GM21360 (cell line): Measurements from ENCODE around the gene PLCD1.
"Not testable (repeated sequence)": the region's sequence is repeated elsewhere in the genome, so short reads cannot be mapped to it uniquely, and the experiment has no call there.

Experiments used
- ATAC-seq: cut with Tn5 transposase; IDR thresholded peaks from one replicate; pipeline ENCODE4 v1.9.1; 2021; ENCODE audit warnings: mild to moderate bottlenecking, moderate library complexity; ENCODE audit not compliant: unreplicated experiment

The PLCD1 gene

DNA sequence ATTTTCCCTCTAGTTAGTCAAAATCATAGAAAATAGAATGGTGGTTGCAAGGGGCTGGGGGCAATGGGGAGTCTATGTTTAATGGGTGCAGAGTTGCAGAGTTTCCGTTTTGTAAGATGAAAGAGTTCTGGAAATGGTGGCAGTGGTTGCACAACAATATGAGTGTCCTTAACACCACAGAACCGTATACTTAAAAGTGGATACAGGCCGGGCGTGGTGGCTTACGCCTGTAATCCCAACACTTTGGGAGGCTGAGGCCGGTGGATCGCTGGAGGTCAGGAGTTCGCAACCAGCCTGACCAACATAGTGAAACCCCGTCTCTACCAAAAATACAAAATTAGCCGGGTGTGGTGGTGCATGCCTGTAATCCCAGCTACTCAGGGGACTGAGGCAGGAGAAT, 41.1 kb downstream of the PLCD1 start:
- not testable (repeated sequence) for ATAC-seq

DNA sequence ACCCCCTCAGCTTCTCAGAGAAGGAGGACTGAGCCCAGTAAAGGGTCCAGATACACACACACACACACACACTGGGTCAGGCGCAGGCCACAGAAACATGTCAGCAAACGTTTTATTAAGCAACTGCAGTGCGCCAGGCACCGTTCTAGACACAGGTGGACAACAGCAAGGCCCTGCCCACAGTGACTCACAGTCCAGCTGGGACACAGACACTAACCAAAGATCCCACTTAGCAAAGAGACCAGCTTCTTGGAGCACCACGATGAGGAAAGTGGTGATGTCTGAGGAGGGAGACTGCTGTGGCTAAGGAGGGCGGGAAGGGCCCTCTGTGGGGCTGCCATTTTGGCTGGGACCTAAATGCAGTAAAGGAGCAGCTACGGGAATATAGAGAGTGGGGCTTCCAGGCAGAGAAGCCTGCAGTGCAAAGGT, 41.7 kb downstream of the PLCD1 start:
- ATAC-seq, result no peak

DNA sequence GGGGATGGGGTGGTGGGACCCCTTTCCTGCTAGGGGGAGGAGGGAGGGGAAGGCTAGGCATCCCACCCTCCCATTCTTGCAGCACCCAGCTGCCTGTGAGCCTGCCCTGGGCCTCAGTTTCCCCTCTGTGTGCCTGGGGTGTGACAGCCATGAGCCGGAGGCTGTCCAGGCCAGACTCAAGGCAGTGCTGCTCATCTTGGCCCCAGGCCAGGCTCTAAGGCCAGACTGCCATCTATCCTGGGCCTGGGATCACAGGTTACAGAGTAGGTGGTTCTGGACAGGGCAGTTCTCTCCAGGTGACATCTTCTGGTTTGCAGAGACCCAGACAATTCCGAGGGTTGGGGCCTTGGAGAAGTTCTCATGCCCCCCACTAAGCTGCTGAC, 42.1 kb downstream of the PLCD1 start:
- no peak for ATAC-seq

DNA sequence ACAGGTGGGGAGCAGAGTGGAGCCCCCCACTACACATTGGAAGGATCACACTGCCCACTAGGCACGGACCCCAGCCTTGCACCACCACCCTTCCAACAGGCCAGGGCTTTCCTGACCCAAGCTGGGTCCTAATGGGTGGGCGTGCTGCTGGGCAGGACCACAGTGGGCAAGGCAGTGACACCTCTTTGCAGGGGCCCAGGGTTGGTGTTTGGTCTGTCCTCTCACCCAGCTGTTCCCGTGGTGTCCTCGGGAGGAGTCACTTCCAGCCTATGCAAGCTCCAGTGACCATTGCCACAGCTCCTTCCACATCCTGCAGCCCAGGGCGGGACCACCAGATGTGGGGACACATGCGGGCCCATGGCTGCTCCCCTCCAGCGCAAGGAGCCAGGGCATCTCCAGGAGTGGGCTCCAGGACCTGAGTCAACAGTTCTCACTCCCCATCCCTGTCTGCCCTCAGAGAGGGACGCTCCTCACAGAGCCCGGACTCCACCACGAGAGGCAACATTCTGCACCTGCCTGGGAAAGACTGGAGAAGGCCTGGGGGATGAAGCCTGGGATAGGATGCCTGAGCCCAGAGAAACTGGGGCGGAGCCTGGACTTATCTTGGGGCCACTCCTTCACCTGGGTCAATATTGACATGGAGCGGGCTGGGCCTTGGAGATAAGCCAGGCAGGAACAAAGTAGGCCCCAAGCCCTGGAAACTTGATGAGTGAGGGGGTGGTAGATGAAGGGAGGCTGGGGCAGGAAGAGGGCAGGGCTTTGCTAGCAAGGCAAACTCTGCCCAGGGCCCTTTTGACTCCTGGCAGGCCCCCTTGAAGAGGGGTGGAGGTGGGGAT, 42.7 kb downstream of the PLCD1 start:
- no peak for ATAC-seq

DNA sequence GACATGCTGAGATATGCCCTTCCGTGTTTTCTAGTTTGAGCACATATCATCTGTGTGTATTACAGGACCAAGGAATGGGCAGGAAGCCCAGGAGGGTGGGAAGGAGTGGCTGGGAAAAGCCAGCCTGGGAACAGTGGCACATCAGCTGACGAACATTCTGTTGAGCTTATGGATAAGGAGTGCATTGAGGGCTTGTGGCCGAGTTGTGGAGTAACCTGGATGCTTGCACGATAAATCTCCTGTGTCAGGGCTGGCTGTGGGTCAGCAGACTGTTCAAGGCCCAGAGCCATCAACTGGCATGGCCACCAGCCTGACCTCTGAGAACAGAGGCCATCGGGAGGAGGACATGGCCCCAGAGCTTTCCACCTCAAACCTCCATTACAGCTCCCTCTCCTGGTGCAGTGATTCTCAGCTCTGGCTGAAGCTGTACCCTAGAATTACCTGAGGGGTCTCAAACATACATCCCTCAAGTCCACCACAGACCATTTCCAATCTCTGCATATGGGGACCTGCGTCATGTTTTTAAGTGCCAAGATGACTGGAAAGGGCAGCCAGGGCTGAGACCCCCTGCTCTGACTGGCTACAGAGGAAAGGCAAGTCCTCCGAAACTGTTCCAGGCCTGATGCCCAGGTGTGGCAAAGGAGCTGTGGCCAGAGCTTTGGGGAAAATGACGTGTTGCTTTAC, 43.7 kb downstream of the PLCD1 start:
- no peak for ATAC-seq

DNA sequence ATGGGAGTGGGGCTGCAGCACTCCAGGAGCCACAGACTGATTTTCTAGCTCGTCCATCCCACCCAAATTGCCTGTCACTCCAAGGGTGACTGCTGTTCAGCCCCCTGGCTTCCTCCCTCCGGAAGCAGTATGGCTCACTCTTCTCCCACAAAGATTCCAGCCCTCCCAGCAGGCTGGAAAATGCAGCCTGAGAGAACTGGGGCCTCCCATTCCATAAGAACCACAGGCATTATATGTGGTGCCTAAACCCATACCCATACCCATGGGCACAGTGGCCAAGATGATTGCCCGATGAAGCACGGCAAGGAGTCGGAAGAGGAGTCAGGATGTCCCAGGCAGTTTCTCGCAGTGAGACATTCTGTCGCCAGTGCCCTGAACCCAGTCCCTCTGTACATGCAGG, 44.8 kb downstream of the PLCD1 start:
- no peak for ATAC-seq

DNA sequence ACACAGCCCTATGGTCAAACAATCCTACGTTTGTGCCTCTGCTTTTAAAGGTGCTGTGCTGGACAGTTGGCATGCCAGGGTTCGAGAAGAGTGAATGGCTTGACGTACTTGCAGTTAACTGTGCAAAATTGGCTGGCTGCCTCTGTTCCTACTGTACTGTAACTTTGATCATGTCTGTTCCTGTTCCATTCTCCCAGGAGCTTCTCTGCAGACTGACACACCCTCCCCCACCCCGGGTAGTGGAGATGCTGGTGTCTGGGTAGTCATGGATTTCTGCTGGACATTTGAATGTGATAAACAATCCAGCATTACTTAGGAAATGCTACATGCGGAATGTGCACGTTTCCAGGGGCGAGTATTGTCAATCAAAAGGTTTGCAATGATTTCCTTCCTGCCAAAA, 45.4 kb downstream of the PLCD1 start:
- ATAC-seq, result no peak

DNA sequence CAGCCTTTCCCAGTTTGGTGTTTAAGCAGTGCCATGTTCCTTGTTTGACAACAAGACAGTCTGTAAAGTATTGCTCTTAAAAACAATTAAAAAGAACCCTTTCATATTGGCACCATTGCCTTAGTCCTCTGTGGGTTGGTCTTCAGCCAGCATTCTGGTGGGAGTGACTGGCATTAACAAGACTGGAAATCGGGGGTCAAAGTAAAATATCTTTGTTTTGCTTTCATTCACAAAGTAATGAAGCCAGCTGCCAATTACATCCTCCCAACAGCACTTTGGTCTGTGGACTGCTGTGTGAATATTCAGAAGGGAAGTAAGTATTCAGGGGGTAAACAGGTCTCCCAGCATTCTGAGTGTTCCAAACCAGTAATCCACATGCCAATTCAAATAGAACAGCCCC, 47.1 kb downstream of the PLCD1 start:
- ATAC-seq, result no peak

DNA sequence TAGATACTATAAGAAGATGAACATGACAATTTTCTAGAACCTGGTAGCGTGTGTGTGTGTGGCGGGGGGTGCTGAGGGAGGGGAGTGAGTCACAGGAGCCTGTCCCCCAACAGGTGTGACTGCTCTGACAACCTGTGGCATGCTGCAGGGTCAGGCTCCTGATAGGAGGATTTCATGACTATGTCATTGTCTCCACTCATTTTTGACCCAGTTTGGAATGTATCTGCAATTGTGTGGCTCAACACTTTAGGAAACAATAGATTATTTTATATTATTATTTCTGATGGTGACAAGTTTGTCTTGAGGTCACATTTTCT, 48.1 kb downstream of the PLCD1 start:
- no peak for ATAC-seq

DNA sequence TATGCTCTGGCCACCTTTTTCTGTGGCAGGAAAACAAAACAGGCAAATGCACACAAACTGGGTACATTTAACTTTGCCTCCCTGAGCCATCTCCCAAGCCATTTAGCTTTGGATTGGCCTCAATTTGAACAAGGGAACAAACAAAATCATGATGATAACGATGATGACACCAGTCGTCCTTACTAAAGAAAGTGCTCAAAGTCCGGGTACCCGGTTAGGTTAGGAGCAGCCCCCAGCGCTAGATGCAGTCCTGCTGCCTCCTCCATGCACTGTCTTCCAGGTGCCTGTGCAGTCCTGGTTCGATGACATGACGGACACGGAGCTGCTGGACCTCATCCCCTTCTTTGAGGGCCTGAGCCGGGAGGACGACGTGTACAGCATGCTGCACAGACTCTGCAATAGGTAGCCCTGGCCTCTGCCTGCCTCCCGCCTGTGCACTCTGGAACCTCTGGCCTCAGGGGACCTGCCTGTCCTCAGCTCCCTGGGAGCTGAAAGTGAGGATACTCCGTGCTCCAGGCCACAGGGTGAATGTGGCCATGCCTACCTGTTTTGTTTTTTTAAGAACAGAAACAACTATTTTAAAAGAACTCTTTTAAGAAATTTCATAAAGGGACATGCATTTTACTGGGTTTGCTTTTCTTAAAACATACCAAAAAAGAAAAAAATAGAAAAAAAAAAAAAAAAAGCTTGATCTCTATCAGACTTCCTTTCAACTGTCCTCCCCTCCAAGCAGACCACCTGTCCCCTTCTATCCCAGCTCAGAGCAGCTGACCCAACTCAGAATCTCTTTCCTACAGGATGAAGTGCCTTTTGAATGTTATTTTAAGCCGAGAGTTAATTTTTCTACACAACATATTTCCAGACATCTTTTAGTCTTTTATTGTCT, 48.7 kb downstream of the PLCD1 start:
- ATAC-seq, result no peak

DNA sequence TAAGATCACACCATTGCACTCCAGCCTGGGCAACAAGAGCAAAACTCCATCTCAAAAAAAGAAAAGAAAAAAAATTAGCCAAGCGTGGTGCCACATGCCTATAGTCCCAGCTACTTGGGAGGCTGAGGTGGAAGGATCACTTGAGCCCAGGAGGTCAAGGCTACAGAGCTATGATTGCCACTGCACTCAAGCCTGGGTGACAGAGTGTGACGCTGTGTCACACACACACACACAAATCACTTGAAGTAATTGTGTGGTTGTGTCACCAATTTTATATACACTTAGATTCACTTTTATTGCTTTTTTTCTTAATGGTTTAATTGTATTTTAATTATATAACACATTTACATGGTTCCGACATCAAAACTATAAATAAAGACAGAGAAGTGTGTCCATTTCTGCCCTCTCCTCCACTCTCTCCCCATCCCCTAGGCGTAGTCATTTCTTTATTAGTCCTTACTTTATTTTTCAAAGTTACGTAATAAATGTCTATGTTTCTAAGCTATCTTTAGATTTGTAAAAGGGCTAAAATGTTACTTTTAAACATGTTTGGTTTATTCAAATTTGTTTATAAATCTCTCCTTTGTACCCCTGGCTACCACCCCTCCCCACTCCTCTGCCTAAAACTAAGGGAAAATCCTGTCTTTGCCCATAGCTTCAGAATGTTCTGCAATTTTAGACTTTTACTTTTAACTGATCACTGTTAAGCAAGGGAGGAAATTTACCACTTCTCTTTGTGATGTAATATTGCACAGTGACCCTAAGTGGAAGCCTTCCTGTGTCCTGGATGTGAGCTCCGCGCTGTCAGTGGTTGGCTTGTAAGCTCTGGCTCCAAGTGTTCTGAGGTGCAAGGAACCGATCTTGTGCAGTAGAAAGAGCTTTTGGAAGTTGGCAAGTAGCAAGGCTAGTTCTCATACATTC, 49.6 kb downstream of the PLCD1 start:
- no peak for ATAC-seq

DNA sequence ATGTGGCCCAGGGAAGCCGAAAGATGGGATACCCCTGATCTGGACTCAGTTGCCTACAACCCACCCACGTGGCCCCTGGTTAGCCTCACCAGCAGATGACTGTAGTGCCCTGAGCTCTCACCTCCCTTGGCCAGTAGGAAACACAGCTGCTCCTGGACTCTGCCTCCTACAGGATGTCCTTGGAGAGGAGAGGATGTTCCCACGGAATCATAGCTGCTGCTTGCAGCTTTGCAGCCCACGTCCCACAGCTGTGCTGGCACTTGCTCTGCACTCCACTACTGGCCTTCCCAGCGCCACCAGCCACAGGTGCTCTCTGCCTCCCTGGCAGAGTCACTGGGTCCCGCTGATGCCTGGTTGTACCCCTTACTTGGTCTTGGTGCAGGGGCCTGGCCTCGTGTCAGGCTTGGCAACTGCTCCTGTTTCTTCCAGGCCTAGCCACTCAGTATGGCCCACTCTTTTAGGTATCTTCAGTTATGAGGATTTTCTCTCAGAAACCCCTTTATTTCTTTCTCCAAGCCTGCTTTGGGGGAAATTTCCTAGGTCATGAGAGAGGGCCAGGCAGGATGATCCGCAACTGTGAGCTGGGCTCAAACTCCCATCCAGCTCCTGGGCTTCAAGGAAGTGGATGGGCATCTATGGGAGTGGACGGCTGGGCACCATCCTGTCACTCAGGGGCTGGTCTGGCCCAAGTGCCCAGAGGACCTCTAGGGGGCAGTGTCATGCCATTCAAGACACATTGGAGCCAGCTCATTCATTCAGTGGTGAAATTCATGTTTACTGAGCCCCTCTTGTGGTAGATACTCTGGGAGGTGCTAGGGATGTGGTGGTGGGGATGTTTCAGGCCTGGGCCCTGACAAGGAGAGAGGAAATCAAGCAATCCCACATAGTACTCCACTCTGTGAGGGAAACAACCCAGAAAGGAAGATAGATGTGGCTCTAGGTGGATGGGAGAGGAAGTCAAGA, 55.0 kb downstream of the PLCD1 start:
- ATAC-seq, result peak; percentile 81

DNA sequence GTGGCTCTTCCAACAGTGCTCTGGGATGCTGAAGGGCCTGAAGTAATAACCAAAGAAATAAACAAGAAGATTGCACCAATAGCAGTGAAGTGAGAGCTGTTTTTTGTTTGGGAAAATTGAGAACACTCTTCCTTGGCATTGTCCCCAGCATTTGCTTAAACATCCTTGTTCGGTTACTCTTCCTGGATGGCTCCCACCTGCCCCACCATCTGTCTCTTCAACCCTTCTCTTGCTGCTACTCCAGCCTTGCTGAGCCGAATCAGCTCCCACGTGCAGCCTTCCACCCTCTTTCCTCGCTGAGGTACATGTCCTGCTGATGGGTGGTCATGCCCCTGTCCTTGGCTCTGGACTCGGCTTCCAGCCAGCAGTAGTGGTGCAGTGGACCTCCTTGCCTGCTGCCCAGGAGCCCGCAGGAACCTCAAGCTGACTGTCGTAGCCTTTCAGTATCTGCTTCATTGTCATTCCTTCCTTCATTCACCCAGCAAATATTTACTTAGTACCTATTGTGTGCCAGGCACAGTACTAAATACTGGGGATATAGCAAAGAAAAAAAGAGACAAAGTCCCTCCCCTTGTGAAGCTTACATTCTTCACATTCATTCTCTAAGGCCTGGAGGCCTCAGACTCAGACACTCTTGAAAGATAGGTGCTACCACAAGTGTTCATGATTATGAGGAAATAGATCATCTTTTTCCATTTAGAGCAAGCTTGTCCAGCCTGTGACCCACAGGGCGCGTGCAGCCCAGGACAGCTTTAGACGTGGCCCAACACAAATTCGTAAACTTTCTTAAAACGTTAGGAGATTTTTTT, 56.0 kb downstream of the PLCD1 start:
- no peak for ATAC-seq

DNA sequence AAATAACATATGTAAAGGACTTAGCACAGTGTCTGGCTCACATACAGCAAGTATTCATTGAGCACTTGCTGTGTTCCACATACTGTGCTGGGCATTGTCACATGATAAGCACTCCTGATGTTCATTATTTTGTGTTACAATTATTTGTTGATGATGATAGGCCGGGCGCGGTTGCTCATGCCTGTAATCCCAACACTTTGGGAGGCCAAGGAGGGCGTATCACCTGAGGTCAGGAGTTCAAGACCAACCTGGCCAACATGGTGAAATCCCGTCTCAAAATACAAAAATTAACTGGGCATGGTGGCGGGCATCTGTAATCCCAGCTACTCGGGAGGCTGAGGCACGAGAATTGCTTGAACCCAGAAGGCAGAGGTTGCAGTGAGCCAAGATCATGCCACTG, 57.4 kb downstream of the PLCD1 start:
- ATAC-seq, result not testable (repeated sequence)

DNA sequence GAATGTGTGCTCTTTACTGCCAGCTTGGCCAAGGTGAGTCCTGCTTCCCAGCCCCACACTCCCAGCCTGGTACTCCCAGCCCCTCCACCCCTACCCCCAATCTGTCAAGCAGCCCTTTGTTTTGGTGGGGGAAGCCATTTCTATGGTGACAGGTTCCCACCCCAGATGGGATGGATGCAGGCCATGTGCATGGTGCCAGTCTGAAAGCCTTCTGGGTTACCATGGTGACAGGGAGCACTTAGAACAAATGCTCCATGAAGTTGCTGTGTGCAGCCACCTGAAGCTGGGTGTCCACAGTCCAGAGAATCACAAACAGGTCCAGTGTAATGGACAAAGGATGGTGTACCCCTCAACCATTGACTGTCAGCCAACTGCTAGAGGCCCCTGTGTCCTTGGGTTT, 58.0 kb downstream of the PLCD1 start:
- ATAC-seq, result no peak

DNA sequence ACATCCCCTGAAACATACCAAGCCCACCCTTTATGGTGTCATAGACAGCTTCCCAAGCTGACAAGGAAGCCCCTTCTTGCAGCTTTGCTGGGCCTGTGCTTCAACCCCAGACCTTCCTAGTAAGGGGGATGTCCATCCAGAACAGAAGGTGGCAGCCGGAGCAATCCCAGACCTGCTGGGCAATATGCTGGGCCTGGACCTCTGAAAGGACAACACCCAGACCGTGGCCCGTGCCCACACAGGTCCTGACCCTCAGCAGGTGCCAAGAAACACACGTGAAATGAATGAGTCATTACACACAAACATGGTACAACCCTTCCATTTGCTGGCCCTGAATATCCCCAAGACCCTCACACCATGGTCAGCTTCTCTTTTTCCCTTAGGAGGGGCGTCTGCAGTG, 58.6 kb downstream of the PLCD1 start:
- no peak for ATAC-seq

DNA sequence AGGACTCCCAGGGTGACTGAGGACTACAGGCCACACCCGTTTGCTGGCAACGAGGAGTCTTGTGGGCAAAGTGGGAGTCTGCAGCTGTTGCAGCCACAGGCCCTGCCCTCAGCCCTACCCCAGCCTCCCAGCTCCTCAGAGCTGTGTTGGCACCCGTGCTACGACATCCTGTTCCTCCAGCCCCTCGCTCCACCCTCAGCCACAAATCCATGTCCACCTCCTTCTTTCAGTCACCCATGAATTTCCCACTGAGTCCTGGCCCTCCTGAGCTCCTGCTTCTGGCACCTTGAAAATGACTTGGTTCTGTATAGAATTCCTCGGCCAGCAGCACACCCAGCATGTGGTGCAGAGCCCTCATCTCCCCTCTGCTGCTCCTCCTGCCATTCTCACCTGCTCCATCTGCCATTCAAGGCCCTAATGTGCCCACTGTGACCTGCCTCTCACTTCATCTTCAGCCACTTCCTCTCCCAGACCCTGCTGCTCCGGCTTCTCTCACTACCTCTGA, 59.8 kb downstream of the PLCD1 start:
- ATAC-seq, result no peak

DNA sequence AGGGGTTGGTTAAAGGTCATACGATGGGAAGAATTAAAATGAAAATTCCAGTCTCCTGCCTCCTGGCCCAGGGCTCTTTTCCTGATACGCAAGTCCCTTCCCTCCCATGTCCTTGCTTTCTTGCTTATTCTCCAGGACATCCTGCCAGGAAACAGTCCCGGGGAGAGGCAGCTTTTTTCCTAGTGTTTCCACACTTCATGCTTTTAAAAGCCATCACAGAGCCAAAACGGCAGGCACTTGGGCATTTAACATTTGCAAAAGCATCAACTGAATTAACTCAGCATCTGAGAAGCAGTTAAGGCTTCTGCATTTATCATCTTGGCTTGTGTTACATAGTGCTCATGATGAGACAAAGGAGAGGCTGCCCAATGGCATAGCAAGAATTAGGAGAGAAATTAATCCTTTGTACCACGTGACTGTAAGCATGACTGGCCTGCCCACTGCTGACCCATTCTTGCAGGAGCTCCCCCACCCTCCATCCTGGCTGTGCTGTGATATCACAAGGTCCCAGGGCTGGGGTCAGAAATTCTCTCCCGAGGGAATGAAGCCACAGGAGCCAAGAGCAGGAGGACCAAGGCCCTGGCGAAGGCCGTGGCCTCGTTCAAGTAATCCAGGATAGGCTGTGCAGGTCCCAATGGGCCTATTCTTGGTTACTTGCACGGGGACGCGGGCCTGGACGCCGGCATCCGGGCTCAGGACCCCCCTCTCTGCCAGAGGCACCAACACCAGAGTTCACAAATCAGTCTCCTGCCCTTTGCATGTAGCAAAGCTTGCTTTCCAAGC, 60.4 kb downstream of the PLCD1 start:
- ATAC-seq, result no peak
